K562 treated with DMSO at 1 percent for 24 hours (cell line): Measurements from ENCODE around the gene PINK1. TPM values are rescaled to one million over a fixed set of nuclear protein-coding genes. Genes with fewer than 3 reads are reported as not detected.

Experiments
- total RNA-seq: library from RNA; unstranded; fragments of 300-600 nt; gene quantifications from 2 replicates; pipeline ENCODE4 v1.2.3, GENCODE V29; 2022; ENCODE audit warnings: low read depth; ENCODE audit not compliant: insufficient read depth

PINK1 gene
- 105 and 106 TPM in 2 replicates for total RNA-seq

GRCh38 chr1:20633190-20634064, at the start of gene PINK1:
TSS of gene PINK1 (plus strand) at chr1:20633458. CDS start at chr1:20633549, 91 bp downstream.

GRCh38 chr1:20588634-20589225, 44.5 kb upstream of the PINK1 start, which contains the start of gene CDA:
TSS of gene CDA (plus strand) at chr1:20589097. CDS start at chr1:20589130, 33 bp downstream.

GRCh38 chr1:20661207-20662109, 28.2 kb downstream of the PINK1 start, which contains the start of gene DDOST:
TSS of gene DDOST (minus strand) at chr1:20661369. CDS start at chr1:20661350, 19 bp downstream.

Other genes starting within 250 kb of the PINK1 start
- 4.7 and 5.5 TPM in 2 replicates for gene CAMK2N1, start 147.2 kb upstream of the PINK1 start, total RNA-seq
- gene MUL1, start 125.3 kb upstream of the PINK1 start, total RNA-seq: 47.7 and 48.2 TPM in 2 replicates
- 0.20 and 0.31 TPM in 2 replicates for gene FAM43B, start 80.9 kb upstream of the PINK1 start, total RNA-seq
- gene CDA, start 44.4 kb upstream of the PINK1 start, total RNA-seq: not detected in 2 replicates
- 318 and 326 TPM in 2 replicates for gene DDOST, start 27.9 kb downstream of the PINK1 start, total RNA-seq
- gene KIF17, start 84.5 kb downstream of the PINK1 start, total RNA-seq: 0.22 and 0.36 TPM in 2 replicates
- 0.08 TPM in 1 of 2 replicates, not detected in the other for gene SH2D5, start 99.2 kb downstream of the PINK1 start, total RNA-seq
- gene HP1BP3, start 153.8 kb downstream of the PINK1 start, total RNA-seq: 225 TPM in 2 replicates